Endodermal cell (in vitro differentiated cells): Measurements from ENCODE around the gene GNAQ. TPM values are rescaled to one million over a fixed set of nuclear protein-coding genes. Genes with fewer than 3 reads are reported as not detected.

ENCODE experiments used
- DNase-seq: peaks from one replicate; pipeline ENCODE4 v3.0.0-alpha.2; 2017
- H3K27ac ChIP-seq: 2 replicates; pipeline ENCODE4 v1.5.1; 2013; ENCODE audit warnings: mild to moderate bottlenecking, low read depth, low read length, moderate library complexity
- H3K27me3 ChIP-seq: 2 replicates; pipeline ENCODE4 v1.6.1; 2013; ENCODE audit warnings: mild to moderate bottlenecking, low read length, moderate library complexity; ENCODE audit not compliant: insufficient read depth, control insufficient read depth, poor library complexity, severe bottlenecking
- H3K36me3 ChIP-seq: 2 replicates; pipeline ENCODE4 v1.7.0; 2013; ENCODE audit warnings: mild to moderate bottlenecking, low read length, moderate library complexity; ENCODE audit not compliant: control insufficient read depth, insufficient read depth
- H3K4me1 ChIP-seq: one replicate; pipeline ENCODE4 v1.7.0; 2013; ENCODE audit warnings: low read length; ENCODE audit not compliant: control insufficient read depth, insufficient read depth
- H3K4me3 ChIP-seq: 2 replicates; pipeline ENCODE4 v1.5.1; 2013; ENCODE audit warnings: mild to moderate bottlenecking, low read length, moderate library complexity
- H3K9ac ChIP-seq: 2 replicates; pipeline ENCODE4 v1.6.1; 2013; ENCODE audit warnings: mild to moderate bottlenecking, low read length, moderate library complexity; ENCODE audit not compliant: poor library complexity, severe bottlenecking; ENCODE audit errors: extremely low read depth
- H3K9me3 ChIP-seq: 2 replicates; pipeline ENCODE4 v1.6.1; 2013; ENCODE audit warnings: mild to moderate bottlenecking, low read length, moderate library complexity; ENCODE audit not compliant: control insufficient read depth
- H3K27ac Mint-ChIP-seq: 2 replicates; pipeline ENCODE4 v1.8.0; 2020; ENCODE audit warnings: mixed read lengths
- H3K27me3 Mint-ChIP-seq: 2 replicates; pipeline ENCODE4 v1.8.0; 2021; ENCODE audit warnings: mild to moderate bottlenecking, mixed read lengths; ENCODE audit not compliant: insufficient read depth
- H3K36me3 Mint-ChIP-seq: 2 replicates; pipeline ENCODE4 v1.8.0; 2020; ENCODE audit warnings: low read depth, mixed read lengths
- H3K4me1 Mint-ChIP-seq: 2 replicates; pipeline ENCODE4 v1.8.0; 2020; ENCODE audit warnings: mixed read lengths
- H3K4me3 Mint-ChIP-seq: 2 replicates; pipeline ENCODE4 v1.8.0; 2020; ENCODE audit warnings: mild to moderate bottlenecking, moderate library complexity, mixed read lengths
- H3K9me3 Mint-ChIP-seq: 2 replicates; pipeline ENCODE4 v1.8.0; 2020; ENCODE audit warnings: mild to moderate bottlenecking, mixed read lengths
- CTCF ChIP-seq: fragments of 200-600 bp; sonication (generic); conservative IDR thresholded peaks from 2 replicates; pipeline ENCODE4 v1.5.0; 2021; ENCODE audit warnings: antibody characterized with exemption, mild to moderate bottlenecking
- WGBS, 2 experiments: methylation state at CpG; one replicate each; pipeline versions ENCODE4 v1.1.5 to v1.1.7; 2013; ENCODE audit warnings: missing lambda C conversion rate in 2 of 2, mixed read lengths in 1 of 2; ENCODE audit not compliant: insufficient coverage in 1 of 2, insufficient read length in 1 of 2; 5-methylcytosine and 5-hydroxymethylcytosine counted together
- total RNA-seq, 2 donors: library from RNA; stranded (reverse); fragmentation: NEBNext Ultra II Directional in 1 of 2; extraction: Animal tissue kit (Norgen Biotek cat#: 25700) in 1 of 2; gene quantifications; 2 replicates in 1 of 2; 3 replicates in 1 of 2; pipeline ENCODE4 v1.2.1, GENCODE V29; 2021

GNAQ gene
- total RNA-seq, 2 donors from 2014 or later, result 46.0 to 57.6 TPM

GRCh38 chr9:77853716-77854115 lies 177.9 kb downstream of the GNAQ start:
- H3K9ac ChIP-seq, result no peak overlapping the region
- H3K4me3 ChIP-seq, result no peak overlapping the region
- DNase-seq, result no peak
- Mint-ChIP-seq H3K36me3 (peaks cover 8% of the 10 kb centered on the region), H3K27ac (no peak overlapping the region), H3K9me3 (no peaks in the 10 kb centered on the region), H3K4me3 (no peak overlapping the region), H3K27me3 (no peaks in the 10 kb centered on the region), H3K4me1 (peaks cover 2% of the 10 kb centered on the region)
- no peak overlapping the region for H3K27ac ChIP-seq
- peaks cover 7% of the 10 kb centered on the region for H3K4me1 ChIP-seq
- 96 to 100% methylated on average over 1 to 3 of the region's 3 CpGs for WGBS, 2 experiments
- no peaks in the 10 kb centered on the region for H3K36me3 ChIP-seq
- H3K9me3 ChIP-seq, result no peaks in the 10 kb centered on the region
- TF ChIP-seq CTCF, result no peak
- no peaks in the 10 kb centered on the region for H3K27me3 ChIP-seq

GRCh38 chr9:77851882-77852595 lies 179.6 kb downstream of the GNAQ start:
- Mint-ChIP-seq H3K27me3 (no peaks in the 10 kb centered on the region), H3K36me3 (no peaks in the 10 kb centered on the region), H3K27ac (no peak overlapping the region), H3K9me3 (no peaks in the 10 kb centered on the region), H3K4me3 (no peak overlapping the region), H3K4me1 (peaks cover 12% of the 10 kb centered on the region)
- H3K9ac ChIP-seq, result no peak overlapping the region
- 80 to 83% methylated on average over 1 to 3 of the region's 3 CpGs for WGBS, 2 experiments
- H3K9me3 ChIP-seq, result no peaks in the 10 kb centered on the region
- no peaks in the 10 kb centered on the region for H3K27me3 ChIP-seq
- H3K27ac ChIP-seq, result no peak overlapping the region
- TF ChIP-seq CTCF, result no peak
- H3K4me1 ChIP-seq, result peaks cover 12% of the 10 kb centered on the region
- H3K4me3 ChIP-seq, result no peak overlapping the region
- H3K36me3 ChIP-seq, result no peaks in the 10 kb centered on the region
- DNase-seq, result no peak

- Histone ChIP-seq H3K27me3 (no peaks in the 10 kb centered on the region), H3K4me1 (peaks cover 16% of the 10 kb centered on the region), H3K9ac (no peak overlapping the region), H3K27ac (no peak overlapping the region), H3K9me3 (no peaks in the 10 kb centered on the region), H3K36me3 (no peaks in the 10 kb centered on the region), H3K4me3 (no peak overlapping the region)
- H3K27me3 Mint-ChIP-seq, result no peaks in the 10 kb centered on the region
- 78 to 89% methylated on average over 4 to 6 of the region's 6 CpGs for WGBS, 2 experiments
- no peak overlapping the region for H3K4me3 Mint-ChIP-seq
- no peaks in the 10 kb centered on the region for H3K36me3 Mint-ChIP-seq
- TF ChIP-seq CTCF, result no peak
- no peaks in the 10 kb centered on the region for H3K9me3 Mint-ChIP-seq
- no peak for DNase-seq
- H3K4me1 Mint-ChIP-seq, result peaks cover 24% of the 10 kb centered on the region
- H3K27ac Mint-ChIP-seq, result no peak overlapping the region
These were observed 182.7 kb downstream of the GNAQ start for GRCh38 chr9:77848897-77849296.
